GM18858 (cell line): Measurements from ENCODE around the gene TGFB1I1.
"Not testable (repeated sequence)": the region's sequence is repeated elsewhere in the genome, so short reads cannot be mapped to it uniquely, and the experiment has no call there.

Source experiments
- ATAC-seq: cut with Tn5 transposase; IDR thresholded peaks from one replicate; pipeline ENCODE4 v1.9.1; 2021; ENCODE audit not compliant: unreplicated experiment

TGFB1I1 gene

GRCh38 chr16:31467858-31468257 is 4.1 kb upstream of the TGFB1I1 start:
- ATAC-seq, result no peak

- ATAC-seq, result no peak
Observed at GRCh38 chr16:31470615-31471014, 1.3 kb upstream of the TGFB1I1 start.

- no peak for ATAC-seq
Observed at GRCh38 chr16:31471241-31471874, 594 bp upstream of the TGFB1I1 start.

- ATAC-seq, result no peak
Observed at GRCh38 chr16:31472709-31473203, 804 bp downstream of the TGFB1I1 start.

GRCh38 chr16:31473264-31473984 is 1.5 kb downstream of the TGFB1I1 start:
- no peak for ATAC-seq

GRCh38 chr16:31474173-31474714 is 2.3 kb downstream of the TGFB1I1 start:
- ATAC-seq, result no peak

- no peak for ATAC-seq
Observed at GRCh38 chr16:31474773-31475738, 3.1 kb downstream of the TGFB1I1 start.

GRCh38 chr16:31475946-31476302 is 4.0 kb downstream of the TGFB1I1 start:
- ATAC-seq, result no peak

GRCh38 chr16:31476303-31477219 is 4.6 kb downstream of the TGFB1I1 start:
- ATAC-seq, result peak; percentile 37

- ATAC-seq, result no peak
Observed at GRCh38 chr16:31477220-31478216, 5.6 kb downstream of the TGFB1I1 start.

GRCh38 chr16:31478956-31479355 is 7.0 kb downstream of the TGFB1I1 start:
- no peak for ATAC-seq

- ATAC-seq, result no peak
Observed at GRCh38 chr16:31479751-31480150, 7.8 kb downstream of the TGFB1I1 start.

- ATAC-seq, result no peak
Observed at GRCh38 chr16:31480851-31481536, 9.0 kb downstream of the TGFB1I1 start.

GRCh38 chr16:31483081-31483480 is 11.1 kb downstream of the TGFB1I1 start, which contains the start of gene SLC5A2:
TSS of gene SLC5A2 (plus strand) at chr16:31483123. CDS start at chr16:31483137, 14 bp downstream.
- no peak for ATAC-seq

GRCh38 chr16:31484048-31484447 is 12.1 kb downstream of the TGFB1I1 start:
- ATAC-seq, result not testable (repeated sequence)

GRCh38 chr16:31484491-31485171 is 12.7 kb downstream of the TGFB1I1 start:
- no peak for ATAC-seq

- ATAC-seq, result no peak
Observed at GRCh38 chr16:31485571-31485970, 13.6 kb downstream of the TGFB1I1 start.

GRCh38 chr16:31486045-31486444 is 14.1 kb downstream of the TGFB1I1 start:
- no peak for ATAC-seq
